ENCODE results near the gene MOB1B. TPM values are rescaled to one million over a fixed set of nuclear protein-coding genes. Genes with fewer than 3 reads are reported as not detected.
"Not testable (repeated sequence)": the region's sequence is repeated elsewhere in the genome, so short reads cannot be mapped to it uniquely, and the experiment has no call there.

The MOB1B gene
- total RNA-seq, 1 experiment from 2014 or later = 14.5 TPM

GRCh38 chr4:70997036-70997435, 94.9 kb downstream of the MOB1B start:
- CTCF ChIA-PET = no interaction called here
- no peaks in the 10 kb centered on the region for H3K27me3 ChIP-seq (ENCODE audit: insufficient read depth, low read depth)
- peaks cover 7% of the 10 kb centered on the region; the same call in 1 of the 2 replicates for H3F3A ChIP-seq (ENCODE audit: insufficient read depth, low read depth)
- intact Hi-C loops (cut with micrococcal nuclease; ENCODE audit: unreplicated experiment) = loop anchor here (10.0 kb wide), 1 partner anchor 312 kb away; the partner anchor contains the start of gene UTP3
- no peaks in the 10 kb centered on the region for H3K9me3 ChIP-seq (ENCODE audit: insufficient read depth, low read depth)
- H3K79me2 ChIP-seq (ENCODE audit: low read depth) = peaks cover 24% of the 10 kb centered on the region
- H3K9me2 ChIP-seq (ENCODE audit: insufficient read depth) = no peaks in the 10 kb centered on the region
- H3K36me3 ChIP-seq (ENCODE audit: low read depth) = no peaks in the 10 kb centered on the region
- H2AFZ ChIP-seq = no peak overlapping the region
- H3K4me3 ChIP-seq = no peak overlapping the region
- no peak for DNase-seq
- H4K20me1 ChIP-seq (ENCODE audit: insufficient read depth) = no peaks in the 10 kb centered on the region
- no peak overlapping the region for H3K27ac ChIP-seq
- no peak overlapping the region for H3K4me2 ChIP-seq
- H3K4me1 ChIP-seq (replicated peaks; ENCODE audit: insufficient read depth) = peaks cover 10% of the 10 kb centered on the region; the same call in 1 of the 2 replicates
- POLR2A ChIA-PET (ENCODE audit: unreplicated experiment) = no interaction called here
- BruUV-seq (replicated peaks) = no TSS peak
- no peak for TF ChIP-seq CTCF (conservative IDR thresholded peaks at IDR 0.05)
- no peak for TF ChIP-seq EZH2 (IDR thresholded peaks at IDR 0.05; ENCODE audit: low read depth)

- intact Hi-C loops (cut with micrococcal nuclease; ENCODE audit: unreplicated experiment) = loop anchor here (10.0 kb wide), 1 partner anchor 313 kb away; the partner anchor contains the start of gene UTP3
- H3K27me3 ChIP-seq (ENCODE audit: insufficient read depth, low read depth) = no peaks in the 10 kb centered on the region
- peaks cover 10% of the 10 kb centered on the region; the same call in 1 of the 2 replicates for H3K4me1 ChIP-seq (replicated peaks; ENCODE audit: insufficient read depth)
- H3K4me2 ChIP-seq = no peak overlapping the region
- H3K36me3 ChIP-seq (ENCODE audit: low read depth) = no peaks in the 10 kb centered on the region
- POLR2A ChIA-PET (ENCODE audit: unreplicated experiment) = no interaction called here
- no peak overlapping the region for H2AFZ ChIP-seq
- H3F3A ChIP-seq (ENCODE audit: insufficient read depth, low read depth) = peaks cover 6% of the 10 kb centered on the region; the same call in 1 of the 2 replicates
- no peaks in the 10 kb centered on the region for H3K9me3 ChIP-seq (ENCODE audit: insufficient read depth, low read depth)
- DNase-seq = no peak
- H3K4me3 ChIP-seq = no peak overlapping the region
- H3K9me2 ChIP-seq (ENCODE audit: insufficient read depth) = no peaks in the 10 kb centered on the region
- peaks cover 24% of the 10 kb centered on the region for H3K79me2 ChIP-seq (ENCODE audit: low read depth)
- no peak overlapping the region for H3K27ac ChIP-seq
- no TSS peak for BruUV-seq (replicated peaks)
- CTCF ChIA-PET = no interaction called here
- H4K20me1 ChIP-seq (ENCODE audit: insufficient read depth) = no peaks in the 10 kb centered on the region
- TF ChIP-seq CTCF (conservative IDR thresholded peaks at IDR 0.05) = no peak
- TF ChIP-seq EZH2 (IDR thresholded peaks at IDR 0.05; ENCODE audit: low read depth) = no peak
Observed at GRCh38 chr4:70997546-70997945, 95.4 kb downstream of the MOB1B start.

- not testable (repeated sequence) for DNase-seq
- intact Hi-C loops (cut with micrococcal nuclease; ENCODE audit: unreplicated experiment) = loop anchor here (10.0 kb wide), 1 partner anchor 315 kb away; the partner anchor contains the start of gene UTP3
Observed at GRCh38 chr4:70999639-71000038, 97.5 kb downstream of the MOB1B start.

GRCh38 chr4:71001363-71001762, 99.2 kb downstream of the MOB1B start:
- H3F3A ChIP-seq (ENCODE audit: insufficient read depth, low read depth); BruUV-seq (replicated peaks); H3K79me2 ChIP-seq (ENCODE audit: low read depth); H3K27ac ChIP-seq; CTCF ChIA-PET; H3K4me3 ChIP-seq; H3K9me3 ChIP-seq (ENCODE audit: insufficient read depth, low read depth); intact Hi-C loops (cut with micrococcal nuclease; ENCODE audit: unreplicated experiment); H3K9me2 ChIP-seq (ENCODE audit: insufficient read depth); H4K20me1 ChIP-seq (ENCODE audit: insufficient read depth); H3K27me3 ChIP-seq (ENCODE audit: insufficient read depth, low read depth); POLR2A ChIA-PET (ENCODE audit: unreplicated experiment); H3K4me2 ChIP-seq; H3K36me3 ChIP-seq (ENCODE audit: low read depth); H2AFZ ChIP-seq; H3K4me1 ChIP-seq (replicated peaks; ENCODE audit: insufficient read depth); DNase-seq: not testable (repeated sequence)

More at GRCh38 chr4:70999639-71000038, 97.5 kb downstream of the MOB1B start:
- H3K4me1 ChIP-seq (replicated peaks; ENCODE audit: insufficient read depth); H3K4me2 ChIP-seq; H3K36me3 ChIP-seq (ENCODE audit: low read depth); BruUV-seq (replicated peaks); H3K27me3 ChIP-seq (ENCODE audit: insufficient read depth, low read depth); H3K27ac ChIP-seq; H4K20me1 ChIP-seq (ENCODE audit: insufficient read depth); H3K9me3 ChIP-seq (ENCODE audit: insufficient read depth, low read depth); POLR2A ChIA-PET (ENCODE audit: unreplicated experiment); H3F3A ChIP-seq (ENCODE audit: insufficient read depth, low read depth); CTCF ChIA-PET; H2AFZ ChIP-seq; H3K4me3 ChIP-seq; H3K9me2 ChIP-seq (ENCODE audit: insufficient read depth): not testable (repeated sequence)
- peaks cover 18% of the 10 kb centered on the region for H3K79me2 ChIP-seq (ENCODE audit: low read depth)
